ENCODE data around the gene EIF2D. TPM values are rescaled to one million over a fixed set of nuclear protein-coding genes. Genes with fewer than 3 reads are reported as not detected.

The EIF2D gene
- total RNA-seq, 1 donor from 2014 or later = 29.2 TPM

DNA sequence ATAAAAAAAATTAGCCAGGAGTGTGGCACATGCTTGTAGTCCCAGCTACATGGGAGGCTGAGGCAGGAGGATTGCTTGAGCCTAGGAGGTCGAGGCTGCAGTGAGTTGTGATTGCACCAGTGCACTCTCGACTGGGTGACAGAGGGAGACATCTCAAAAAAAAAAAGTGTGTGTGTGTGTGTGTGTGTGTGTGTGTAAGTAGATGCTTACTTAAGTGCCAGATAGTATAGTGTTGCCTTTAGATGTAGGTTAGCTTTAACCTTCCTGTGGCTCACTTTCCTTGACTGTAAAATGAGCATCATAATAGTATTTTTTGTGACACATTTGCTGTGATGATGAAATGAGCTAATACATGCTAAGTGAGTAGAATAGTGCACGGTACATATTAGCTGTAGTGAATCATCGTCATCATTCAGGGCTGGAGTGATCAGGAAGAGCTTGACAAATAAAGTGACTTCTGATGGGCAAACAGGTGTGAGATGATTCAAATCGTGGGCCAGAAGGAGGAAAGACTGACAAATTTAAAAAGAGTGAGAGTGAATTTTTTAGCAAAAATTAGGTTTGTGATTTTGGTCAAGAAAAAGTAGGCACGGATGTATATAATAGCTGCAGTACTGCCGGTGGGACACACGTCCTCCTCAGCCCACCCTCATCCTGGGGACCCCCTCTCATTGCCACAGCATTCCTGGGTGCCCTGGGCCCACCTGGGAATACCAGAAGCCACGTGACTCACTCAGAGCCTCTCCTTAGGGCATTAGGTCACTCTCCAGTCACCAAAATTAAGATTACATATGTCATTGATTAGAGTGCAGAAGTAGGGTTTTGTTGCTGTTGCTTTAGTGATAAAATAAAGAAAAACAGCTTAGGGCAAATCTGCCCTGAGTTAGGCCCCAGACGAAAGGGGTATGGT lies 33.9 kb downstream of the EIF2D start:
- Histone ChIP-seq H3K27me3 (ENCODE audit: low read depth) (no peaks in the 10 kb centered on the region), H3K36me3 (no peaks in the 10 kb centered on the region), H3K4me3 (no peak overlapping the region), H3K4me1 (peaks cover 46% of the 10 kb centered on the region), H3K27ac (replicated peaks) (no peak overlapping the region), H3K9me3 (replicated peaks) (no peaks in the 10 kb centered on the region)
- intact Hi-C loops (cut with micrococcal nuclease) = no loop called here
- DNase-seq = no peak
- TF ChIP-seq, protein P1, sequence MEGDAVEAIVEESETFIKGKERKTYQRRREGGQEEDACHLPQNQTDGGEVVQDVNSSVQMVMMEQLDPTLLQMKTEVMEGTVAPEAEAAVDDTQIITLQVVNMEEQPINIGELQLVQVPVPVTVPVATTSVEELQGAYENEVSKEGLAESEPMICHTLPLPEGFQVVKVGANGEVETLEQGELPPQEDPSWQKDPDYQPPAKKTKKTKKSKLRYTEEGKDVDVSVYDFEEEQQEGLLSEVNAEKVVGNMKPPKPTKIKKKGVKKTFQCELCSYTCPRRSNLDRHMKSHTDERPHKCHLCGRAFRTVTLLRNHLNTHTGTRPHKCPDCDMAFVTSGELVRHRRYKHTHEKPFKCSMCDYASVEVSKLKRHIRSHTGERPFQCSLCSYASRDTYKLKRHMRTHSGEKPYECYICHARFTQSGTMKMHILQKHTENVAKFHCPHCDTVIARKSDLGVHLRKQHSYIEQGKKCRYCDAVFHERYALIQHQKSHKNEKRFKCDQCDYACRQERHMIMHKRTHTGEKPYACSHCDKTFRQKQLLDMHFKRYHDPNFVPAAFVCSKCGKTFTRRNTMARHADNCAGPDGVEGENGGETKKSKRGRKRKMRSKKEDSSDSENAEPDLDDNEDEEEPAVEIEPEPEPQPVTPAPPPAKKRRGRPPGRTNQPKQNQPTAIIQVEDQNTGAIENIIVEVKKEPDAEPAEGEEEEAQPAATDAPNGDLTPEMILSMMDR (IDR thresholded peaks at IDR 0.05; ENCODE audit: borderline replicate concordance) = no peak

- intact Hi-C loops (cut with micrococcal nuclease) = no loop called here
These were observed 34.6 kb downstream of the EIF2D start for GRCh38 chr1:206577626-206578025.

DNA sequence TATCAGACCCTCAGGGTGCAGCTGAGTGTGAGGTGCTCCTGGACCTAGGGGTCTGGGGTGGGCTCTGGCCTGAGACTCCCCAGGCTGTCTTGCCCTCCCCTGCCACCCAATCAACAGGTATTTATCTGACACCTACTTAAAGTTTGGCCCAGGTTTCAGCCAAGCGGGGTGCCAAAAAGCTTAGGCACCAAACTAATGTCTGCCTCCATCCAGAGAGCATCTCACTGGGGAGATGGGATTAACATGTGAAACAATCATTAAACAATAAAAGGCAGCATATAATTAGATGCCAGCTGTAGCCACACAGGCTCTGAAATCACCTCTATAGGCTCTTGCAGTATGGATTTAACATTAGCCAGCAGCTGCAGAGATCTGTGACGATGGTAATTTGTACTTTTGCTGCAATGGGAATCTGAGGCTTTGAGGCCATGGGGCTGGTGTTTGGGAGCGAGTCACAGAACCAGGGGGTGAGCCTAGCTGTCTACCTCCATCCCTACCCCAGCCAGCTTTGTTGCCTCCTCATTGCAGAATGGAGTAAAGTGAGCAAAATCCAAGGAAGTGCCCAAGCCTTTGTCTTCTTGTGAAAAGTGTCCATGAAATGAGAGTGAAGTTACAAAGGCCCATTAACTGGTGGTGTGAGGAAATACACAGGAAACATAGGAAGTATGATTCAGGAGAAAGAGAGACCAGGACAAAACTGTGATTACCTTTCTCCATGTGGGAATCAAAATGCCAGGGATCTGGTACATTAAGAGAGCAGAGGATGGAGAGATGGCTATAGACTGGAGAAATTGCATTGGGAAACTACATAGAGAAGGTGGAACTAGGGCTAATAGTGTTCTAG lies 36.1 kb downstream of the EIF2D start:
- no peaks in the 10 kb centered on the region for H3K9me3 ChIP-seq (replicated peaks)
- TF ChIP-seq, protein P1 (IDR thresholded peaks at IDR 0.05; ENCODE audit: borderline replicate concordance) = no peak
- DNase-seq = no peak
- peaks cover 45% of the 10 kb centered on the region for H3K4me1 ChIP-seq
- H3K36me3 ChIP-seq = no peaks in the 10 kb centered on the region
- H3K27ac ChIP-seq (replicated peaks) = peak overlapping the region; percentile 56
- intact Hi-C loops (cut with micrococcal nuclease) = no loop called here
- H3K27me3 ChIP-seq (ENCODE audit: low read depth) = no peaks in the 10 kb centered on the region
- H3K4me3 ChIP-seq = no peak overlapping the region

More at GRCh38 chr1:206577626-206578025, 34.6 kb downstream of the EIF2D start:
- no peaks in the 10 kb centered on the region for H3K36me3 ChIP-seq
- no peaks in the 10 kb centered on the region for H3K9me3 ChIP-seq (replicated peaks)
- H3K27me3 ChIP-seq (ENCODE audit: low read depth) = no peaks in the 10 kb centered on the region
- no peak overlapping the region for H3K4me3 ChIP-seq
- H3K4me1 ChIP-seq = peaks cover 45% of the 10 kb centered on the region
- no peak for DNase-seq
- no peak overlapping the region for H3K27ac ChIP-seq (replicated peaks)
- TF ChIP-seq, protein P1 (IDR thresholded peaks at IDR 0.05; ENCODE audit: borderline replicate concordance) = no peak

DNA sequence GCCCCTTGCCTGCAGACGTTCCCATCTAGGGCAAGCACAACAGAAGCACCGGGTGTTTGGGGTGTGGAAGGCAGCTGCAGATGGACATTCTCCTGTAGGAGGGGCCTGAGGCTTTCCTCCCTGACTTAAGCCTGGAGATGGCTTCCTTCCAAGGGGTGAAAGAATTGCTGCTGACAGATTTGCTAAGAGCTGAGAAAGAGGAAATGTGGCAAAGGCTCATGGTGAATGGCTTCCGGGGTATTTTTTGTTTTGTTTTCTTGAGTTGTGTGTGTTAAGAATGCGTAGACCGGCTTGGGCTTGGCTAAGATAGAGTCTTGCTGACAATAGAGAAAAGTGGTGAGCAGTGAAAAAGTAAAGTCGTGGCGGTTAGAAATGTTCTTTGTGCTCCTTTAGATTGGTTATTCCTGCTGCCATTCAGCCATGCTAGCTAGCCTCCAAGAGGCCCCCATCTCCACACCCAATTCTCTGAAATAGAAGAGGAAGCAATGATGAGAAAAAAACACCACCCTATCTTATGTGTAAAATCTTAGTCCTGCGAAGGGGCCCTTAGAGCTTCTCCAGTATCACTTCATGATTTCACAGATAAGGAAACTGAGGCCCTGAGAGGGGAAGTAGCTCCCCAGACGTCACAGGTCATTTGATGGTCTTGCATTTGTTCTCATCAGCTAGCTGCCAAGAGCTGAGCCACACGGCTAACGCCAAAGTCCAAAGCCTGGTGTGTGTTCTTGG lies 36.9 kb downstream of the EIF2D start:
- Histone ChIP-seq H3K27me3 (ENCODE audit: low read depth) (no peaks in the 10 kb centered on the region), H3K27ac (replicated peaks) (peak overlapping the region; percentile 56), H3K4me3 (no peak overlapping the region), H3K36me3 (no peaks in the 10 kb centered on the region), H3K4me1 (peaks cover 43% of the 10 kb centered on the region), H3K9me3 (replicated peaks) (no peaks in the 10 kb centered on the region)
- peak; percentile 44 for DNase-seq
- TF ChIP-seq, protein P1 (IDR thresholded peaks at IDR 0.05; ENCODE audit: borderline replicate concordance) = no peak
- intact Hi-C loops (cut with micrococcal nuclease) = no loop called here

- TF ChIP-seq, protein P1 (IDR thresholded peaks at IDR 0.05; ENCODE audit: borderline replicate concordance) = no peak
- no peak for DNase-seq
- Histone ChIP-seq H3K4me3 (no peak overlapping the region), H3K36me3 (no peaks in the 10 kb centered on the region), H3K27me3 (ENCODE audit: low read depth) (no peaks in the 10 kb centered on the region), H3K9me3 (replicated peaks) (no peaks in the 10 kb centered on the region), H3K27ac (replicated peaks) (no peak overlapping the region), H3K4me1 (peaks cover 27% of the 10 kb centered on the region)
- intact Hi-C loops (cut with micrococcal nuclease) = no loop called here
These were observed 38.5 kb downstream of the EIF2D start for GRCh38 chr1:206573762-206574161.

Measured in left ventricle myocardium inferior (tissue), 1 donor.